Keratinocyte (primary cell): ENCODE results near the gene MTMR4. TPM values are rescaled to one million over a fixed set of nuclear protein-coding genes. Genes with fewer than 3 reads are reported as not detected.

Experiments used
- DNase-seq: peaks from one replicate; pipeline ENCODE4 v3.0.0-alpha.2; 2011; ENCODE audit warnings: low read depth, missing footprints, low spot score
- FAIRE-seq: peaks from 2 replicates; lab custom pipeline; 2011; peaks lifted over from hg19 to GRCh38; lab: Jason Lieb, UNC
- H2AFZ ChIP-seq: 2 replicates; pipeline ENCODE4 v1.6.0; 2012; ENCODE audit warnings: low read length, control low read depth, inconsistent platforms; ENCODE audit not compliant: control insufficient read depth
- H3K27ac ChIP-seq: 2 replicates; pipeline ENCODE4 v1.5.1; 2011; ENCODE audit warnings: low read length; ENCODE audit not compliant: control insufficient read depth, insufficient read depth
- H3K27me3 ChIP-seq: 3 replicates; pipeline ENCODE4 v1.6.0; 2011; ENCODE audit warnings: low read length; ENCODE audit not compliant: control insufficient read depth, insufficient read depth; ENCODE audit errors: extremely low read depth
- H3K36me3 ChIP-seq, 2 experiments: 2 replicates in 1 of 2; 3 replicates in 1 of 2; pipeline ENCODE4 v1.5.1; 2011; ENCODE audit warnings: low read length in 2 of 2, mild to moderate bottlenecking in 1 of 2; ENCODE audit not compliant: control insufficient read depth in 2 of 2, insufficient read depth in 2 of 2; ENCODE audit errors: extremely low read depth in 1 of 2
- H3K4me1 ChIP-seq: 3 replicates; pipeline ENCODE4 v1.5.1; 2011; ENCODE audit warnings: low read length; ENCODE audit not compliant: control insufficient read depth, insufficient read depth; ENCODE audit errors: extremely low read depth
- H3K4me2 ChIP-seq: 3 replicates; pipeline ENCODE4 v1.6.0; 2011; ENCODE audit warnings: low read depth, low read length; ENCODE audit not compliant: control insufficient read depth, insufficient read depth; ENCODE audit errors: extremely low read depth
- H3K4me3 ChIP-seq, 3 experiments: fragments of 200-600 bp in 1 of 3; sonication (generic) in 1 of 3; 2 replicates in 2 of 3; 3 replicates in 1 of 3; pipeline ENCODE4 v1.5.1; 2011 to 2016; ENCODE audit warnings: low read length in 3 of 3, mild to moderate bottlenecking in 3 of 3, control low read depth in 2 of 3, inconsistent platforms in 1 of 3, low read depth in 1 of 3, mixed read lengths in 1 of 3, mixed run types in 1 of 3, moderate library complexity in 1 of 3; ENCODE audit not compliant: control insufficient read depth in 2 of 3, insufficient read depth in 2 of 3; ENCODE audit errors: extremely low read depth in 1 of 3
- H3K79me2 ChIP-seq: 2 replicates; pipeline ENCODE4 v1.6.0; 2012; ENCODE audit warnings: low read length; ENCODE audit not compliant: control insufficient read depth, insufficient read depth
- H3K9ac ChIP-seq: 3 replicates; pipeline ENCODE4 v1.6.0; 2011; ENCODE audit warnings: low read length; ENCODE audit not compliant: control insufficient read depth, insufficient read depth; ENCODE audit errors: extremely low read depth
- H3K9me1 ChIP-seq: 3 replicates; pipeline ENCODE4 v1.6.0; 2011; ENCODE audit warnings: low read length; ENCODE audit not compliant: control insufficient read depth, insufficient read depth; ENCODE audit errors: extremely low read depth
- H3K9me3 ChIP-seq: 2 replicates; pipeline ENCODE4 v1.5.1; 2012; ENCODE audit warnings: low read depth, low read length; ENCODE audit not compliant: control insufficient read depth
- H4K20me1 ChIP-seq: 3 replicates; pipeline ENCODE4 v1.6.0; 2011; ENCODE audit warnings: low read length; ENCODE audit not compliant: control insufficient read depth, insufficient read depth; ENCODE audit errors: extremely low read depth
- CTCF ChIP-seq, 3 experiments: IDR thresholded peaks in 1 of 3; conservative IDR thresholded peaks in 1 of 3; optimal IDR thresholded peaks in 1 of 3; 2 replicates in 2 of 3; 3 replicates in 1 of 3; pipeline versions ENCODE3 to v1.5.1; 2011; ENCODE audit warnings: low read length in 3 of 3, mild to moderate bottlenecking in 3 of 3, moderate library complexity in 2 of 3, control low read depth in 1 of 3, inconsistent platforms in 1 of 3; ENCODE audit not compliant: insufficient read depth in 2 of 3; ENCODE audit errors: extremely low read depth in 1 of 3
- EZH2 ChIP-seq: IDR thresholded peaks from one replicate; pipeline ENCODE4 v1.6.1; 2012; ENCODE audit warnings: inconsistent platforms, mild to moderate bottlenecking, low read length, moderate library complexity
- dilution Hi-C: fragments of 300-500 bp; cut with MboI; formaldehyde crosslinking; loops from one replicate; pipeline ENCODE4 v1.7.0; 2020; ENCODE audit warnings: low sequenced_read_pairs; ENCODE audit not compliant: extremely low pct_ligation_motif_present
- polyA plus RNA-seq, 5 experiments: library from polyadenylated mRNA; depleted of rRNA in 3 of 5; stranded (reverse) in 3 of 5; stranded (forward) in 1 of 5; unstranded in 1 of 5; fragments of >200 nt; gene quantifications; 1 replicate in 1 of 5; 2 replicates in 3 of 5; 3 replicates in 1 of 5; pipeline versions ENCODE4 v1.2.1 to v1.2.3, GENCODE V29; 2011 to 2012; ENCODE audit warnings: missing spikeins in 2 of 5, low read depth in 1 of 5, low replicate concordance in 1 of 5

The MTMR4 gene
- polyA plus RNA-seq, 1 donor (not counting 4 experiments of a cell fraction or from before 2014, with no cell fraction given): 18.9 TPM

DNA sequence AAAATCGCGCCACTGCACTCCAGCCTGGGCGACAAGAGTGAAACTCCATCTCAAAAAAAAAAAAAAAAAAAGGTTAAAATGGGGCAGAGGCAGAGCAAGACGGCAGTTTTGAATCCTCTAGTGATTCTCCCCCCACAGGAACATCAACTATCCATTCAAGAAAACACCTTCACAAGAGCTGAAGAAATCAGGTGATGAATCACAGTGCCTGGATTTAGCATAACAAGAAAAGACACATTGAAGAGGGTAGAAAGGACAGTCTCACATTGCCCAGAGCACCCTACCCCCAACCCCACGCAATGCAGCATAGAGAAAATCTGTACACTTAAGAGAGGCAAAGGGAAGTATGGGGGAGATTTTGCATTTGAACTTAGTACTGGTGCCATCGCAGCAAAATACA lies 68.4 kb downstream of the MTMR4 start:
- H3K27ac ChIP-seq: no peak overlapping the region
- H3K27me3 ChIP-seq: peaks cover 4% of the 10 kb centered on the region
- H3K79me2 ChIP-seq: no peaks in the 10 kb centered on the region
- no peak for TF ChIP-seq EZH2
- no peak for TF ChIP-seq CTCF (optimal IDR thresholded peaks at IDR 0.05 in 1 of 3, IDR thresholded peaks at IDR 0.05 in 1 of 3, conservative IDR thresholded peaks at IDR 0.05 in 1 of 3; ENCODE audit: extremely low read depth in 1 of 3, insufficient read depth in 2 of 3, low read length in 3 of 3)
- no peaks in the 10 kb centered on the region for H4K20me1 ChIP-seq
- H3K4me2 ChIP-seq: no peak overlapping the region
- H2AFZ ChIP-seq: no peak overlapping the region
- no peak overlapping the region for H3K9ac ChIP-seq
- no peak for DNase-seq
- no peaks in the 10 kb centered on the region for H3K4me1 ChIP-seq
- no peak for FAIRE-seq
- dilution Hi-C loops: loop anchor here (25.0 kb wide), 1 partner anchor 159 kb away; the partner anchor contains the start of gene MPO
- no peak overlapping the region for H3K4me3 ChIP-seq
- no peaks in the 10 kb centered on the region for H3K9me3 ChIP-seq
- H3K9me1 ChIP-seq: no peaks in the 10 kb centered on the region
- no peaks in the 10 kb centered on the region for H3K36me3 ChIP-seq

Other genes with a start within 250 kb of the MTMR4 start
- gene MPO, start 233.7 kb downstream of the MTMR4 start, polyA plus RNA-seq: not detected in 3 replicates
- gene TSPOAP1, start 185.8 kb downstream of the MTMR4 start, polyA plus RNA-seq: 0.02 to 0.10 TPM (median 0.04 TPM) in 3 replicates
- gene SUPT4H1, start 162.4 kb downstream of the MTMR4 start, polyA plus RNA-seq: 107 to 206 TPM (median 161 TPM) in 3 replicates
- 5.3 to 16.4 TPM (median 15.0 TPM) in 3 replicates for gene RNF43, start 97.1 kb downstream of the MTMR4 start, polyA plus RNA-seq
- gene HSF5, start 26.2 kb downstream of the MTMR4 start, polyA plus RNA-seq: 0.01 TPM in 1 of 3 replicates, not detected in the others
- gene TEX14, start 177.4 kb upstream of the MTMR4 start, polyA plus RNA-seq: 0.03 to 0.27 TPM (median 0.16 TPM) in 3 replicates
- 19.4 to 41.8 TPM (median 21.3 TPM) in 3 replicates for gene RAD51C, start 178.0 kb upstream of the MTMR4 start, polyA plus RNA-seq
- 0.01 TPM in 2 of 3 replicates, not detected in the other for gene PPM1E, start 241.2 kb upstream of the MTMR4 start, polyA plus RNA-seq